Heart right ventricle (tissue), 16 donors: Measurements from ENCODE around the gene ALAS1. TPM values are rescaled to one million over a fixed set of nuclear protein-coding genes. Genes with fewer than 3 reads are reported as not detected.
A peak's percentile ranks its signal among the peaks of the same experiment; 100 is the strongest.

Experiments used
- ATAC-seq, 8 donors: fragments of 200-7000 bp; cut with Tn5 transposase; one replicate each; pipeline ENCODE4 v1.9.1; 2020; ENCODE audit warnings: mild to moderate bottlenecking in 8 of 8, moderate library complexity in 8 of 8, moderate number of reproducible peaks in 1 of 8
- DNase-seq, 2 donors: peaks; one replicate each; pipeline ENCODE4 v3.0.0-alpha.2; 2020
- H3K27ac ChIP-seq, 10 donors: fragments of 200-600 bp; sonication (generic) in 2 of 10; one replicate each; pipeline versions ENCODE4 v1.5.0 to v1.8.0; 2020 to 2022; ENCODE audit warnings: mild to moderate bottlenecking in 3 of 10
- H3K27me3 ChIP-seq, 7 donors: fragments of 200-600 bp; one replicate each; pipeline ENCODE4 v1.8.0; 2021 to 2022; ENCODE audit warnings: mild to moderate bottlenecking in 2 of 7
- H3K36me3 ChIP-seq, 9 donors: fragments of 200-600 bp; sonication (generic) in 1 of 9; one replicate each; pipeline versions ENCODE4 v1.5.0 to v1.8.0; 2020 to 2022; ENCODE audit warnings: mild to moderate bottlenecking in 2 of 9
- H3K4me1 ChIP-seq, 9 donors: fragments of 200-600 bp; sonication (generic) in 1 of 9; one replicate each; pipeline versions ENCODE4 v1.5.0 to v1.8.0; 2020 to 2022; ENCODE audit warnings: mild to moderate bottlenecking in 4 of 9
- H3K4me3 ChIP-seq, 10 donors: fragments of 200-600 bp; sonication (generic) in 2 of 10; one replicate each; pipeline versions ENCODE4 v1.5.0 to v1.8.0; 2020 to 2022; ENCODE audit warnings: mild to moderate bottlenecking in 7 of 10, moderate library complexity in 2 of 10
- H3K9me3 ChIP-seq, 11 donors: fragments of 200-600 bp in 10 of 11; sonication (generic) in 2 of 11; one replicate each; pipeline versions ENCODE4 v1.5.0 to v1.8.0; 2013 to 2022; ENCODE audit warnings: mild to moderate bottlenecking in 2 of 11, control low read depth in 1 of 11, moderate library complexity in 1 of 11
- CTCF ChIP-seq, 9 donors: fragments of 200-600 bp; sonication (generic) in 2 of 9; IDR thresholded peaks; one replicate each; pipeline versions ENCODE4 v1.5.0 to v1.8.0; 2021 to 2022; ENCODE audit warnings: antibody characterized with exemption in 9 of 9, mild to moderate bottlenecking in 5 of 9, moderate library complexity in 1 of 9
- WGBS, 2 donors: extraction: QIAGEN DNeasy Blood & Tissue Kit; methylation state at CpG; one replicate each; pipeline ENCODE4 v1.1.7; 2013; ENCODE audit warnings: inconsistent platforms in 1 of 2; 5-methylcytosine and 5-hydroxymethylcytosine counted together
- intact Hi-C, 10 donors: fragments of 100-400 bp; cut with DNase I; formaldehyde crosslinking; loops; one replicate each; pipeline versions ENCODE4 v1.11.1 to v1.14.2; 2022
- polyA plus RNA-seq, 2 donors: library from polyadenylated mRNA; stranded (reverse); fragments of 200-250 nt; gene quantifications; one replicate each; pipeline ENCODE4 v1.2.3, GENCODE V29; 2013
- total RNA-seq, 10 donors: library from RNA; stranded (reverse); fragmentation: NEBNext Ultra II Directional in 3 of 10; extraction: Animal tissue kit (Norgen Biotek cat#: 25700) in 3 of 10; gene quantifications; one replicate each; pipeline versions ENCODE4 v1.2.1 to v1.2.4, GENCODE V29; 2021 to 2023
- donor health status: Arrhythmogenic right ventricular cardiomyopathy.
- donor health status: ischemic (EF 13 %, LVEDD 7.1; RV severe dilation, severe dysfunction).
- donor health status: healthy with polysubstance abuse.
- donor health status: DM: no; HTN: yes; CAD: no.
- donor health status: DM: no; HTN: no; CAD: no.
- donor health status: ischemic (EF 25% LVEDD 6.9; RV normal size, moderate dysfunction).
- donor health status: ischemic (EF 25% LVEDD 5.7; RV mildly dilated, moderate dysfunction).
- donor health status: healthy.
- donor health status: DM: yes; HTN: yes; CAD: no.
- donor health status: Ischemic cardiomyopathy.
- donor health status: ischemic (EF 35%, LVEDD 5.7; RV mildly dilated, moderate dysfunction).
- donor health status: nonischemic (EF 11% LVEDD 7.7; RV severe dilation, severe dysfunction).
- donor health status: DM: yes; HTN: yes; CAD: no.
- donor health status: PGD.
- donor health status: ischemic (EF 29% LVEDD 5.4; RV normal size, mild dysfunction).
- donor health status: nonischemic (EF 23%, LVEDD 6.1; RV moderate dilation, normal function).

Gene ALAS1
- total and polyA plus RNA-seq, 12 donors, result 55.2 to 233 (median 176) TPM

- no peak for DNase-seq
- ATAC-seq, result no peak
- H3K4me3 ChIP-seq, result no peak overlapping the region
- intact Hi-C loops, result loop anchor here in 4 of 10 donors (10.0 kb wide), 2 partner anchors 57 to 207 kb away; partner anchors contain the start of gene POC1A (in 1 of the 4)
- peaks cover 5 to 100% (median 84%) of the 10 kb centered on the region in 9 donors for H3K36me3 ChIP-seq
- WGBS, 2 donors, result 95% methylated on average over 18 of the region's 18 CpGs
- no peaks in the 10 kb centered on the region for H3K9me3 ChIP-seq
- H3K27me3 ChIP-seq, result no peaks in the 10 kb centered on the region
- no peak for TF ChIP-seq CTCF (IDR thresholded peaks at IDR 0.05)
- peak overlapping the region in 1 of 10 donors; percentile 17 for H3K27ac ChIP-seq
- peaks cover 2 to 20% (median 11%) of the 10 kb centered on the region in 9 donors for H3K4me1 ChIP-seq
These were observed 13.4 kb downstream of the ALAS1 start for GRCh38 chr3:52211268-52211891.

DNA sequence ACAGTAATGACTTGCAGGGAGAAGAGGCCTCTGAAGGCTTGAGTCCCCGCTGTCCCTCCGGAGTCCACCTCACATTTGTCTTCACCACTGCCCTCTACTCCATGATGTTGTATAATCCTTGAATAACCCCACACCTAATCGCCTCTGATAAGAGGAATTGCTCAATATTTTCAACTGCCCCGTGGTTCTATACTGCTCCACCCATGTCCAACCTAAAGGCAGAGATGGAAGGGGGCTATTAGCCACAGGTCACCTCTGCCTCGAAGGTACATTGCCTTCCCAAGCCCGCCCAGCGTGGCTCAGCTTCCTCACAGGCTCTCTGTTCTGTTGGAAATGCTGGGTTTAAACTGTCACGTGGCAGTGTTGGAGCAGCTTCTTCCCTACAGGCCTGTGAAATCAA, 15.0 kb downstream of the ALAS1 start:
- TF ChIP-seq CTCF (IDR thresholded peaks at IDR 0.05), result no peak
- Histone ChIP-seq H3K27me3 (no peaks in the 10 kb centered on the region), H3K9me3 (no peaks in the 10 kb centered on the region), H3K36me3 (peaks cover 5 to 84% (median 68%) of the 10 kb centered on the region in 9 donors), H3K4me1 (peaks cover 9 to 36% (median 25%) of the 10 kb centered on the region in 9 donors), H3K27ac (no peak overlapping the region), H3K4me3 (no peak overlapping the region)
- ATAC-seq (no peak), DNase-seq (no peak)
- 76 to 93% methylated on average over 8 of the region's 8 CpGs for WGBS, 2 donors
- intact Hi-C loops, result loop anchor here in 4 of 10 donors (10.0 kb wide), 2 partner anchors 58 to 208 kb away; partner anchors contain the start of gene POC1A (in 1 of the 4)

DNA sequence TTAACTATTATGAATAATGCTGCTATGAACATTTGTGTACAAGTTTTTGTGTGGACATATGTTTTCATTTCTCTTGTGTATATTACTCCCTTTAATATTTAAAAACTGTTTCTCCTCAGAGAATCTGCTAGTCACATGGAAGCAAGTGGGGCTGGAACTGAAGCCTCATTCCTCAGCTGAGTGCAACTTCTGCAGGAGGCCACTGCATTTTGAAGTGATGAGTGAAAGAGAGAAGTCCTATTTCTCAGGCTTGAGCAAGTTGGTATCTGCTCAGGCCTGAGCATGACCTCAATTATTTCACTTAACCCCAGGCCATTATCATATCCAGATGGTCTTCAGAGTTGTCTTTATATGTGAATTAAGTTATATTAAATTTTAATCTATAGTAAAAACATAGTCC, 15.9 kb downstream of the ALAS1 start:
- H3K4me3 ChIP-seq, result no peak overlapping the region
- H3K27me3 ChIP-seq, result no peaks in the 10 kb centered on the region
- H3K9me3 ChIP-seq, result no peaks in the 10 kb centered on the region
- peaks cover 0 to 75% (median 59%) of the 10 kb centered on the region in 9 donors for H3K36me3 ChIP-seq
- no peak for ATAC-seq
- TF ChIP-seq CTCF (IDR thresholded peaks at IDR 0.05), result no peak
- intact Hi-C loops, result loop anchor here in 4 of 10 donors (10.0 kb wide), 2 partner anchors 59 to 209 kb away; partner anchors contain the start of gene POC1A (in 1 of the 4)
- peaks cover 10 to 45% (median 34%) of the 10 kb centered on the region in 9 donors for H3K4me1 ChIP-seq
- no peak for DNase-seq
- no peak overlapping the region for H3K27ac ChIP-seq

DNA sequence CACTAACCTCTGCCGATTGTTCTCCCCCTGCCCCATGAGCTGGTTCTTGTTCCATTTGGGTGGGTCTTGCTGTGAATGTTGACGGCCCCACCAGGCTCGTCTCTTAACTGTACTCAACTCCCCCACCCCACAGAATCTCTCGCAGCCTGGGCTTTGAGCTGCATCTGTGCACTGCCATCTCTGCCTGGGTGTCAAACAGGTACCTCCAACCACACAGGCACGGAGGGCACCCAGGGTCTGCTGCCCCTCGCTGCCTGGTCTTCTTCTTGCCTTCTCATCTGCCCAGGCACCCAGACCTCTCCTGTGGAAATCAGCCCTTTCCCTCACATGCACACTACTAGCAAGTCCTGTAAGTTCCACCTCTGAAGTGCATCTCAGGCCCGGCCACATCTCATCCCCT, 17.4 kb downstream of the ALAS1 start:
- Histone ChIP-seq H3K36me3 (peaks cover 0 to 60% (median 44%) of the 10 kb centered on the region in 9 donors), H3K27me3 (no peaks in the 10 kb centered on the region), H3K27ac (peak overlapping the region in 8 of 10 donors; percentile 15 to 92 (median 82)), H3K4me3 (no peak overlapping the region), H3K9me3 (no peaks in the 10 kb centered on the region), H3K4me1 (peaks cover 17 to 54% (median 48%) of the 10 kb centered on the region in 9 donors)
- DNase-seq (no peak), ATAC-seq (no peak)
- WGBS, 2 donors, result 94 to 95% methylated on average over 7 of the region's 7 CpGs
- intact Hi-C loops, result loop anchor here in 4 of 10 donors (5.0 to 10.0 kb wide), 4 partner anchors 33 to 211 kb away; partner anchors contain the start of gene POC1A (in 2 of the 4)
- TF ChIP-seq CTCF (IDR thresholded peaks at IDR 0.05), result no peak
